K562 (cell line): ENCODE measurements around the gene MBIP. TPM values are rescaled to one million over a fixed set of nuclear protein-coding genes. Genes with fewer than 3 reads are reported as not detected.
A peak's percentile ranks its signal among the peaks of the same experiment; 100 is the strongest.

Experiments used
- ATAC-seq: fragments of 200-7000 bp; cut with Tn5 transposase; 3 replicates; pipeline ENCODE4 v1.9.1; 2020; ENCODE audit warnings: moderate library complexity
- BruUV-seq: library from RNA; stranded (reverse); fragments of 400-500 nt; replicated peaks from 2 replicates; lab custom pipeline; 2021; lab: Mats Ljungman, UMichigan
- CTCF ChIA-PET: fragments of 300-600 bp; formaldehyde crosslinking; extraction: SDS; loops from one replicate; lab custom pipeline; 2021; ENCODE audit warnings: low intra/inter-chr PET ratio; lab: Yijun Ruan, JAX
- POLR2A ChIA-PET: fragments of 300-600, 350-650 bp; sonication (Branson Sonifier 250); formaldehyde crosslinking; extraction: SDS; loops from one replicate; lab custom pipeline; 2021; ENCODE audit warnings: antibody characterized with exemption, inconsistent platforms; lab: Yijun Ruan, JAX
- DNase-seq, 4 experiments: peaks; one replicate each; pipeline versions ENCODE4 v3.0.0 to v3.0.0-alpha.2; 2011 to 2018; ENCODE audit warnings: low spot score in 3 of 4, mixed read lengths in 3 of 4; ENCODE audit errors: extremely low read depth in 1 of 4
- FAIRE-seq: peaks from 2 replicates; lab custom pipeline; 2011; peaks lifted over from hg19 to GRCh38; lab: Jason Lieb, UNC
- H2AFZ ChIP-seq: 2 replicates; pipeline ENCODE4 v1.6.0; 2011; ENCODE audit warnings: low read depth, low read length, control low read depth, inconsistent platforms
- H3K27ac ChIP-seq: fragments of 200-600 bp; 3 replicates; pipeline ENCODE4 v1.8.0; 2011; ENCODE audit warnings: low read depth, mild to moderate bottlenecking, control low read depth, inconsistent platforms, low read length, moderate library complexity, mixed read lengths; ENCODE audit errors: extremely low read depth
- H3K27me3 ChIP-seq, 2 experiments: fragments of 300-600 bp in 1 of 2; 2 replicates in 1 of 2; 3 replicates in 1 of 2; pipeline versions ENCODE4 v1.6.0 to v1.8.0; 2011; ENCODE audit warnings: inconsistent platforms in 2 of 2, low read length in 2 of 2, mild to moderate bottlenecking in 1 of 2, mixed read lengths in 1 of 2, moderate library complexity in 1 of 2; ENCODE audit not compliant: control insufficient read depth in 2 of 2, insufficient read depth in 2 of 2
- H3K36me3 ChIP-seq: fragments of 300-600 bp; 3 replicates; pipeline ENCODE4 v1.8.0; 2011; ENCODE audit warnings: mild to moderate bottlenecking, low read length, inconsistent platforms; ENCODE audit not compliant: control insufficient read depth, insufficient read depth
- H3K4me1 ChIP-seq, 2 experiments: fragments of 200-600 bp in 1 of 2; replicated peaks in 1 of 2; 2 replicates in 1 of 2; 3 replicates in 1 of 2; pipeline versions ENCODE4 v1.5.1 to v1.8.0; 2011; ENCODE audit warnings: inconsistent platforms in 2 of 2, low read length in 2 of 2, mild to moderate bottlenecking in 1 of 2, mixed read lengths in 1 of 2, moderate library complexity in 1 of 2; ENCODE audit not compliant: control insufficient read depth in 2 of 2, insufficient read depth in 2 of 2
- H3K4me2 ChIP-seq: 2 replicates; pipeline ENCODE4 v1.6.1; 2011; ENCODE audit warnings: low read length, control low read depth, inconsistent platforms, mixed read lengths; ENCODE audit not compliant: insufficient read depth
- H3K4me3 ChIP-seq: fragments of 200-600 bp; sonication (generic), shearing (Covaris generic); 2 replicates; pipeline ENCODE4 v1.5.1; 2016; ENCODE audit warnings: control low read depth, inconsistent platforms
- H3K79me2 ChIP-seq: fragments of 200-600 bp; 3 replicates; pipeline ENCODE4 v1.8.0; 2011; ENCODE audit warnings: low read length, inconsistent platforms; ENCODE audit not compliant: control insufficient read depth, insufficient read depth
- H3K9ac ChIP-seq, 2 experiments: 2 replicates each; pipeline versions ENCODE4 v1.6.0 to v1.6.1; 2011; ENCODE audit warnings: low read depth in 2 of 2, low read length in 2 of 2, control low read depth in 1 of 2, inconsistent platforms in 1 of 2, mild to moderate bottlenecking in 1 of 2, mixed read lengths in 1 of 2; ENCODE audit not compliant: insufficient read depth in 1 of 2
- H3K9me1 ChIP-seq: one replicate; pipeline ENCODE4 v1.6.0; 2011; ENCODE audit warnings: inconsistent platforms, mild to moderate bottlenecking, low read length, moderate library complexity; ENCODE audit not compliant: control insufficient read depth, insufficient read depth
- H3K9me3 ChIP-seq: replicated peaks from 2 replicates; pipeline ENCODE4 v1.5.1; 2011; ENCODE audit warnings: low read depth, low read length, inconsistent platforms; ENCODE audit not compliant: control insufficient read depth, insufficient read depth
- H4K20me1 ChIP-seq: replicated peaks from 2 replicates; pipeline ENCODE4 v1.6.1; 2011; ENCODE audit warnings: low read length, inconsistent platforms, mixed read lengths; ENCODE audit not compliant: control insufficient read depth, insufficient read depth
- CBFA2T3 ChIP-seq: fragments of 450-650 bp; IDR thresholded peaks from 2 replicates; pipeline ENCODE4 v1.6.1; 2017
- GATAD2A ChIP-seq: fragments of 450-650 bp; IDR thresholded peaks from 2 replicates; pipeline ENCODE4 v1.6.1; 2017
- IRF2 ChIP-seq: sonication (generic); formaldehyde crosslinking; IDR thresholded peaks from 2 replicates; pipeline ENCODE4 v1.8.1; 2022; ENCODE audit warnings: mild to moderate bottlenecking, missing genetic modification reagents
- NR3C1 ChIP-seq: sonication (generic); formaldehyde crosslinking; IDR thresholded peaks from 2 replicates; pipeline ENCODE4 v1.8.1; 2022; ENCODE audit warnings: missing genetic modification reagents
- PBX2 ChIP-seq, 2 experiments: IDR thresholded peaks in 1 of 2; conservative IDR thresholded peaks in 1 of 2; 2 replicates each; pipeline ENCODE4 v1.6.1; 2016; ENCODE audit warnings: low read depth in 2 of 2, mild to moderate bottlenecking in 1 of 2, missing compliant biosample characterization in 1 of 2, missing genetic modification characterization in 1 of 2, moderate library complexity in 1 of 2
- POLR2AphosphoS2 ChIP-seq: IDR thresholded peaks from 2 replicates; pipeline ENCODE4 v1.6.1; 2012; ENCODE audit warnings: low read length, improper control_type of control experiment
- REST ChIP-seq, 2 experiments: fragments of 450-650 bp; formaldehyde crosslinking in 1 of 2; IDR thresholded peaks; 2 replicates each; pipeline versions ENCODE4 v1.4.0 to v1.6.1; 2014 to 2020; ENCODE audit warnings: mild to moderate bottlenecking in 2 of 2, borderline replicate concordance in 1 of 2, low read depth in 1 of 2
- SMAD4 ChIP-seq: fragments of 250-450 bp; sonication (Bioruptor Pico); conservative IDR thresholded peaks from 2 replicates; pipeline ENCODE4 v1.8.0; 2021; ENCODE audit warnings: inconsistent platforms, mild to moderate bottlenecking, moderate library complexity
- SOX6 ChIP-seq: fragments of 450-650 bp; IDR thresholded peaks from 2 replicates; pipeline ENCODE4 v1.6.1; 2014; ENCODE audit warnings: mild to moderate bottlenecking
- ZNF121 ChIP-seq: sonication (generic); formaldehyde crosslinking; conservative IDR thresholded peaks from 2 replicates; pipeline ENCODE4 v1.8.0; 2022; ENCODE audit warnings: missing genetic modification reagents
- ZNF408 ChIP-seq: fragments of 250-450 bp; sonication (Bioruptor Pico); IDR thresholded peaks from 2 replicates; pipeline ENCODE4 v1.4.0; 2020; ENCODE audit warnings: low read depth, mild to moderate bottlenecking, moderate library complexity
- ZNF583 ChIP-seq: fragments of 250-450 bp; sonication (Bioruptor Pico); IDR thresholded peaks from 2 replicates; pipeline ENCODE4 v1.4.0; 2020
- ZNF699 ChIP-seq: fragments of 250-450 bp; sonication (Bioruptor Pico); IDR thresholded peaks from 2 replicates; pipeline ENCODE4 v1.8.0; 2021; ENCODE audit warnings: mild to moderate bottlenecking, moderate library complexity; ENCODE audit not compliant: insufficient replicate concordance
- WGBS: fragments of 100-300 bp; shearing (Covaris generic); methylation state at CpG from one replicate; pipeline ENCODE4 v1.1.6; 2016; ENCODE audit warnings: low coverage, mixed read lengths; ENCODE audit not compliant: insufficient coverage; ENCODE audit errors: missing lambda C conversion rate; 5-methylcytosine and 5-hydroxymethylcytosine counted together
- in situ Hi-C: fragments of 300-500 bp; cut with MboI; formaldehyde crosslinking; loops from 4 replicates; pipeline ENCODE4 v1.15.0; 2018; ENCODE audit warnings: inconsistent platforms, mixed read lengths
- intact Hi-C: fragments of 100-400 bp; cut with micrococcal nuclease; formaldehyde crosslinking; loops from 2 replicates; pipeline ENCODE4 v1.14.2; 2022
- polyA plus RNA-seq, 8 experiments: library from polyadenylated mRNA; depleted of rRNA in 4 of 8; stranded (reverse) in 5 of 8; unstranded in 3 of 8; fragments of >200 nt; fragmentation: Nextera tagmentation in 2 of 8; fragmentation: Illumina TruSeq in 1 of 8; extraction: Ambion mirVana in 2 of 8; extraction: Trizol in 1 of 8; gene quantifications; 2 replicates each; pipeline versions ENCODE4 v1.2.1 to v1.2.3, GENCODE V29; 2011 to 2014; ENCODE audit warnings: inconsistent platforms in 1 of 8, missing spikeins in 1 of 8
- total RNA-seq, 7 experiments: library from RNA; depleted of rRNA in 6 of 7; stranded (reverse); fragments of >200 nt in 6 of 7; fragmentation: Illumina TruSeq in 2 of 7; extraction: Trizol in 2 of 7; gene quantifications; 2 replicates each; pipeline versions ENCODE4 v1.2.1 to v1.2.3, GENCODE V29; 2011 to 2021; ENCODE audit warnings: low replicate concordance in 1 of 7

MBIP gene
- total and polyA plus RNA-seq, 9 of the 15 experiments (the other 6 are each of a cell fraction or from before 2014, with no cell fraction given): 8.4 to 31.1 (median 19.4) TPM

GRCh38 chr14:36288496-36288895 is 31.9 kb downstream of the MBIP start:
- H3K4me2 ChIP-seq: 0 out of 2 replicates have a peak overlapping the region, but pooled peaks have one; percentile 21
- FAIRE-seq: peak; percentile 26
- intact Hi-C loops: no loop called here
- H3K27ac ChIP-seq: no peak overlapping the region
- BruUV-seq: no TSS peak
- H2AFZ ChIP-seq: 0 out of 2 replicates have a peak overlapping the region, but pooled peaks have one; percentile 49
- in situ Hi-C loops: no loop called here
- peaks cover 0 to 26% of the 10 kb centered on the region in 2 experiments; a peak in 2 of 5 replicates for H3K4me1 ChIP-seq
- H3K9ac ChIP-seq: no peak overlapping the region
- 19% methylated on average over 2 of the region's 3 CpGs for WGBS
- ATAC-seq: no peak
- H3K36me3 ChIP-seq: no peaks in the 10 kb centered on the region
- H3K9me1 ChIP-seq: no peaks in the 10 kb centered on the region
- no peak overlapping the region for H3K4me3 ChIP-seq
- CTCF ChIA-PET: no interaction called here
- H3K27me3 ChIP-seq: no peaks in the 10 kb centered on the region
- H4K20me1 ChIP-seq: no peaks in the 10 kb centered on the region
- POLR2A ChIA-PET: no interaction called here
- no peaks in the 10 kb centered on the region for H3K79me2 ChIP-seq
- no peak for DNase-seq
- H3K9me3 ChIP-seq: no peaks in the 10 kb centered on the region
- no peak for TF ChIP-seq SMAD4
- TF ChIP-seq ZNF699 (CRISPR knock-in tag): no peak
- TF ChIP-seq PBX2 (CRISPR knock-in tag; IDR thresholded peaks at IDR 0.05; ENCODE audit: low read depth): no peak
- peak; percentile 79 for TF ChIP-seq PBX2 (tag; conservative IDR thresholded peaks at IDR 0.05; ENCODE audit: low read depth)
- no peak for TF ChIP-seq IRF2 (CRISPR knock-in tag)
- no peak for TF ChIP-seq ZNF408
- no peak for TF ChIP-seq ZNF121
- TF ChIP-seq GATAD2A: no peak
- 0 out of 2 replicates have a peak, but pooled peaks have one; percentile 18 for TF ChIP-seq SOX6
- no peak for TF ChIP-seq REST (IDR thresholded peaks at IDR 0.05; ENCODE audit: borderline replicate concordance)
- TF ChIP-seq REST (CRISPR knock-in tag; IDR thresholded peaks at IDR 0.05; ENCODE audit: low read depth): no peak
- peak; percentile 29; the same call in 1 of the 2 replicates for TF ChIP-seq CBFA2T3
- no peak for TF ChIP-seq ZNF583 (CRISPR knock-in tag)
- no peak for TF ChIP-seq POLR2AphosphoS2
- no peak for TF ChIP-seq NR3C1 (CRISPR knock-in tag)
